ENCODE data around the gene DRP2.

DNA sequence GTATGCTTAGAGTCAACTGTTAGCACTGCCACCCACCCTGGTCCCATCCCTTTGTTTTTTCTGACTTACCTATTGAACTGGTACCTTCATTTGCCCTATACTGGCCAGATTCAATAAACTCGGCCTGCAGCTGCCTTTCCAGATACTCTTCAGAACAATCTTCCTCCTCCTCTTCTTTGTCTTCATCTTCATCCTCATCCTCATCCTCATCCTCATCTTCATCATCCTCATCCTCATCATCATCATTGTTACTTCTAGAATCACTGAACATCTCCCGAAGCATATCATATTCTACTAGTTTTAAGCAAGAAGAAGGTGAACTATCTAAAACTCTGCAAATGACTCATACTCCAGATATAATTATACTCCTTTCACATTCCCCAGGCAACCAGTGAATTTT lies 56.7 kb downstream of the DRP2 start:
- TF ChIP-seq, protein P1, sequence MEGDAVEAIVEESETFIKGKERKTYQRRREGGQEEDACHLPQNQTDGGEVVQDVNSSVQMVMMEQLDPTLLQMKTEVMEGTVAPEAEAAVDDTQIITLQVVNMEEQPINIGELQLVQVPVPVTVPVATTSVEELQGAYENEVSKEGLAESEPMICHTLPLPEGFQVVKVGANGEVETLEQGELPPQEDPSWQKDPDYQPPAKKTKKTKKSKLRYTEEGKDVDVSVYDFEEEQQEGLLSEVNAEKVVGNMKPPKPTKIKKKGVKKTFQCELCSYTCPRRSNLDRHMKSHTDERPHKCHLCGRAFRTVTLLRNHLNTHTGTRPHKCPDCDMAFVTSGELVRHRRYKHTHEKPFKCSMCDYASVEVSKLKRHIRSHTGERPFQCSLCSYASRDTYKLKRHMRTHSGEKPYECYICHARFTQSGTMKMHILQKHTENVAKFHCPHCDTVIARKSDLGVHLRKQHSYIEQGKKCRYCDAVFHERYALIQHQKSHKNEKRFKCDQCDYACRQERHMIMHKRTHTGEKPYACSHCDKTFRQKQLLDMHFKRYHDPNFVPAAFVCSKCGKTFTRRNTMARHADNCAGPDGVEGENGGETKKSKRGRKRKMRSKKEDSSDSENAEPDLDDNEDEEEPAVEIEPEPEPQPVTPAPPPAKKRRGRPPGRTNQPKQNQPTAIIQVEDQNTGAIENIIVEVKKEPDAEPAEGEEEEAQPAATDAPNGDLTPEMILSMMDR (IDR thresholded peaks at IDR 0.05) = no peak
- TF ChIP-seq POLR2A (IDR thresholded peaks at IDR 0.05) = no peak

Data from esophagus squamous epithelium (tissue), 4 donors.